B cell (primary cell): ENCODE data around the gene ZNF302. TPM values are rescaled to one million over a fixed set of nuclear protein-coding genes. Genes with fewer than 3 reads are reported as not detected.

Experiments
- ATAC-seq: fragments of 200-7000 bp; cut with Tn5 transposase; one replicate; pipeline ENCODE4 v1.10.0; 2021; ENCODE audit warnings: low read depth, mild to moderate bottlenecking, moderate number of reproducible peaks, moderate library complexity
- CTCF ChIA-PET: fragments of 350-600 bp; sonication (Branson Sonifier 250); formaldehyde crosslinking; loops from one replicate; lab custom pipeline; 2021; ENCODE audit warnings: antibody characterized with exemption, inconsistent platforms; lab: Charles Lee
- POLR2A ChIA-PET: fragments of 350-600 bp; sonication (Branson Sonifier 250); formaldehyde crosslinking; loops from one replicate; lab custom pipeline; 2021; ENCODE audit warnings: antibody characterized with exemption; lab: Charles Lee
- DNase-seq: peaks from one replicate; pipeline ENCODE4 v3.0.0; 2013
- H2AFZ ChIP-seq: 2 replicates; pipeline ENCODE4 v1.6.1; 2012; ENCODE audit warnings: mild to moderate bottlenecking, low read depth, low read length; ENCODE audit not compliant: insufficient read depth, poor library complexity, severe bottlenecking
- H3K27ac ChIP-seq, 2 donors: 1 replicate in 1 of 2; 2 replicates in 1 of 2; pipeline ENCODE4 v1.5.1; 2012 to 2013; ENCODE audit warnings: low read length in 2 of 2, mild to moderate bottlenecking in 2 of 2, moderate library complexity in 1 of 2
- H3K27me3 ChIP-seq, 4 experiments: fragments of 200-600 bp in 1 of 4; sonication (generic) in 1 of 4; replicated peaks in 1 of 4; 1 replicate in 2 of 4; 2 replicates in 2 of 4; pipeline versions ENCODE4 v1.6.1 to v1.7.0; 2013 to 2016; ENCODE audit warnings: low read length in 3 of 4, mild to moderate bottlenecking in 2 of 4, mixed read lengths in 1 of 4, moderate library complexity in 1 of 4; ENCODE audit not compliant: insufficient read depth in 4 of 4, control insufficient read depth in 3 of 4; ENCODE audit errors: control extremely low read depth in 1 of 4
- H3K36me3 ChIP-seq, 2 experiments: replicated peaks in 1 of 2; 1 replicate in 1 of 2; 2 replicates in 1 of 2; pipeline versions ENCODE4 v1.6.1 to v1.7.1; 2013; ENCODE audit warnings: low read length in 1 of 2; ENCODE audit not compliant: insufficient read depth in 2 of 2, control insufficient read depth in 1 of 2; ENCODE audit errors: control extremely low read depth in 1 of 2, extremely low read depth in 1 of 2
- H3K4me1 ChIP-seq, 2 donors: fragments of 200-600 bp in 1 of 2; sonication (generic) in 1 of 2; 1 replicate in 1 of 2; 2 replicates in 1 of 2; pipeline versions ENCODE4 v1.5.1 to v1.6.1; 2013 to 2017; ENCODE audit warnings: low read length in 2 of 2; ENCODE audit not compliant: control insufficient read depth in 2 of 2, insufficient read depth in 2 of 2
- H3K4me2 ChIP-seq: replicated peaks from 2 replicates; pipeline ENCODE3; 2012; ENCODE audit warnings: mild to moderate bottlenecking, low read depth, low read length; ENCODE audit not compliant: poor library complexity, severe bottlenecking
- H3K4me3 ChIP-seq, 5 experiments: fragments of 200-600 bp in 1 of 5; sonication (generic) in 1 of 5; 1 replicate in 3 of 5; 2 replicates in 2 of 5; pipeline versions ENCODE4 v1.5.1 to v1.7.0; 2011 to 2016; ENCODE audit warnings: low read length in 4 of 5, mild to moderate bottlenecking in 4 of 5, low read depth in 2 of 5, control low read depth in 1 of 5, moderate library complexity in 1 of 5; ENCODE audit not compliant: insufficient read depth in 1 of 5; ENCODE audit errors: control extremely low read depth in 1 of 5, extremely low read depth in 1 of 5
- H3K79me2 ChIP-seq: fragments of 200-600 bp; sonication (generic); one replicate; pipeline ENCODE4 v1.6.0; 2016; ENCODE audit warnings: low read length; ENCODE audit not compliant: control insufficient read depth, insufficient read depth
- H3K9ac ChIP-seq: fragments of 200-600 bp; sonication (generic); 2 replicates; pipeline ENCODE4 v1.6.1; 2017; ENCODE audit warnings: mild to moderate bottlenecking, low read length, moderate library complexity
- H3K9me3 ChIP-seq, 3 donors: one replicate each; pipeline versions ENCODE4 v1.6.1 to v1.7.1; 2013; ENCODE audit warnings: low read length in 2 of 3; ENCODE audit not compliant: control insufficient read depth in 2 of 3, insufficient read depth in 1 of 3; ENCODE audit errors: control extremely low read depth in 1 of 3
- H4K20me1 ChIP-seq: 2 replicates; pipeline ENCODE4 v1.6.0; 2012; ENCODE audit warnings: mild to moderate bottlenecking, low read length; ENCODE audit not compliant: insufficient read depth, control insufficient read depth, poor library complexity, severe bottlenecking
- H3K27ac Mint-ChIP-seq: one replicate; pipeline ENCODE4 v1.8.0; 2021; ENCODE audit warnings: mixed read lengths
- H3K27me3 Mint-ChIP-seq: one replicate; pipeline ENCODE4 v1.8.0; 2021; ENCODE audit warnings: mixed read lengths
- H3K4me1 Mint-ChIP-seq: one replicate; pipeline ENCODE4 v1.8.0; 2021; ENCODE audit warnings: mixed read lengths
- H3K4me3 Mint-ChIP-seq: one replicate; pipeline ENCODE4 v1.8.0; 2021; ENCODE audit warnings: mixed read lengths
- H3K9me3 Mint-ChIP-seq: one replicate; pipeline ENCODE4 v1.8.0; 2022; ENCODE audit warnings: mixed read lengths; ENCODE audit not compliant: insufficient read depth
- EZH2 ChIP-seq: IDR thresholded peaks from 2 replicates; pipeline ENCODE4 v1.6.1; 2012; ENCODE audit warnings: borderline replicate concordance, low read depth, mild to moderate bottlenecking, moderate library complexity, low read length; ENCODE audit not compliant: insufficient read depth, poor library complexity, severe bottlenecking
- WGBS: methylation state at CpG from one replicate; pipeline ENCODE4 v1.1.5; 2013; ENCODE audit warnings: missing lambda C conversion rate; ENCODE audit not compliant: insufficient coverage; 5-methylcytosine and 5-hydroxymethylcytosine counted together
- intact Hi-C: fragments of 100-400 bp; cut with micrococcal nuclease; formaldehyde crosslinking; loops from one replicate; pipeline ENCODE4 v1.10.0; 2022
- polyA plus RNA-seq: library from polyadenylated mRNA; depleted of rRNA; stranded (reverse); fragments of >200 nt; gene quantifications from 2 replicates; pipeline ENCODE4 v1.2.3, GENCODE V29; 2012
- small RNA-seq: library from RNA; depleted of rRNA; stranded (forward); fragments of <200 nt; gene quantifications from one replicate; pipeline ENCODE3, GENCODE V24; 2012; ENCODE audit warnings: low replicate concordance, low read depth; ENCODE audit not compliant: insufficient read length
- total RNA-seq, 2 donors: library from RNA; stranded (reverse); fragments of 120-200 nt in 1 of 2; gene quantifications; 1 replicate in 1 of 2; 2 replicates in 1 of 2; pipeline versions ENCODE4 v1.2.3 to v1.2.4, GENCODE V29; 2013 to 2022
- TF ChIP-seq, protein P1 (sequence below): fragments of 200-600 bp; IDR thresholded peaks from one replicate; pipeline ENCODE4 v1.8.0; 2022; ENCODE audit warnings: antibody characterized with exemption, mild to moderate bottlenecking

ZNF302 gene
- total and polyA plus RNA-seq, 2 donors (not counting 1 experiment from before 2014, with no cell fraction given): 20.4 to 48.4 TPM

DNA sequence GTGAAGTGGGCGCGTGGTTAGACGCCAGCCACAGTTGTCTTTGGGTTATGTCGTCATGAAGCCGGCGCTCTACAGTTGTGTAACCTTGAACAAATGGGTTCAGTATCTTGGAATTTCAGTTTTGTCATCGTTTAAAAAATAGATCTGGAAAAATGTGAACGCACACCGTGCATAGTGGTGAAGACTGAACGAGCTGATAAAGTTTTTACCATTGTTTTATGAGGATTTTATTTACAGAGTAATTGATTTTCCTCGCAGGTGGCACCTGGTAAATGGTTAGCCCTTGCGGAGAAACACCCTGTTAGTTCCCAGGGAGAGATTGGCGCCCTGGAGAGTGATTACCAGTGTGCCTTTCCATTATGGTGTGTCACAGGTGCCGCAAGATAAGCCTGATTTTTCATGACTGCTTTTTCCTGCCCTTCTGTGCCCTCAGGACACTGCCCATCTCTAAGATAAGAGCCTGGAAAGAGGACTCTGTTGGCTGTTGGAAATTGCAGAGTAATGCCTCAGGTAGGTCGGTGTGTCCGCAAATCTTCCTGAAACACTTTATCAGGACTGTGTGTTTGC lies 57.1 kb downstream of the ZNF302 start:
- DNase-seq (peak; percentile 7), ATAC-seq (no peak)
- Histone ChIP-seq H3K79me2 (peaks cover 12% of the 10 kb centered on the region), H3K4me1 (peaks cover 15 to 25% of the 10 kb centered on the region in 2 donors), H3K4me3 (peak overlapping the region; percentile 65 to 87 (median 80)), H2AFZ (peak overlapping the region; percentile 84), H3K9me3 (peaks cover 0 to 2% (median 1%) of the 10 kb centered on the region in 3 donors), H3K9ac (peak overlapping the region; percentile 78), H3K36me3 (peaks cover 3 to 20% of the 10 kb centered on the region in 2 experiments), H3K4me2 (peak overlapping the region; percentile 72), H3K27ac (peak overlapping the region; percentile 73 to 91), H3K27me3 (no peaks in the 10 kb centered on the region), H4K20me1 (no peaks in the 10 kb centered on the region)
- ChIA-PET CTCF (interaction anchor here (1.1 to 2.5 kb wide), 2 partner anchors 37 to 57 kb away, joined by 4 to 7 read pairs; partner anchors contain the start of genes SCGB2B2 and ZNF302), POLR2A (no interaction called here)
- 25% methylated on average over 16 of the region's 16 CpGs for WGBS
- H3K9me3 Mint-ChIP-seq: peaks cover 2% of the 10 kb centered on the region
- intact Hi-C loops: loop anchor here (1.0 to 10.0 kb wide), 3 partner anchors 193 to 1950 kb away; partner anchors contain the start of genes GRAMD1A and ZNF567
- TF ChIP-seq EZH2: no peak
- TF ChIP-seq, protein P1, sequence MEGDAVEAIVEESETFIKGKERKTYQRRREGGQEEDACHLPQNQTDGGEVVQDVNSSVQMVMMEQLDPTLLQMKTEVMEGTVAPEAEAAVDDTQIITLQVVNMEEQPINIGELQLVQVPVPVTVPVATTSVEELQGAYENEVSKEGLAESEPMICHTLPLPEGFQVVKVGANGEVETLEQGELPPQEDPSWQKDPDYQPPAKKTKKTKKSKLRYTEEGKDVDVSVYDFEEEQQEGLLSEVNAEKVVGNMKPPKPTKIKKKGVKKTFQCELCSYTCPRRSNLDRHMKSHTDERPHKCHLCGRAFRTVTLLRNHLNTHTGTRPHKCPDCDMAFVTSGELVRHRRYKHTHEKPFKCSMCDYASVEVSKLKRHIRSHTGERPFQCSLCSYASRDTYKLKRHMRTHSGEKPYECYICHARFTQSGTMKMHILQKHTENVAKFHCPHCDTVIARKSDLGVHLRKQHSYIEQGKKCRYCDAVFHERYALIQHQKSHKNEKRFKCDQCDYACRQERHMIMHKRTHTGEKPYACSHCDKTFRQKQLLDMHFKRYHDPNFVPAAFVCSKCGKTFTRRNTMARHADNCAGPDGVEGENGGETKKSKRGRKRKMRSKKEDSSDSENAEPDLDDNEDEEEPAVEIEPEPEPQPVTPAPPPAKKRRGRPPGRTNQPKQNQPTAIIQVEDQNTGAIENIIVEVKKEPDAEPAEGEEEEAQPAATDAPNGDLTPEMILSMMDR: no peak
- peak overlapping the region; percentile 96 for H3K27ac Mint-ChIP-seq
- peak overlapping the region; percentile 97 for H3K4me3 Mint-ChIP-seq
- H3K4me1 Mint-ChIP-seq: peaks cover 25% of the 10 kb centered on the region
- H3K27me3 Mint-ChIP-seq: no peaks in the 10 kb centered on the region

Small RNAs within 50 kb of the gene (small RNA-seq; reads per million reads assigned to genes)
- not detected for gene RF00611

Other genes with a start within 250 kb of the ZNF302 start
- 74.5 and 74.9 TPM in 2 replicates for gene UBA2, start 249.3 kb upstream of the ZNF302 start, total RNA-seq
- gene UBA2, start 249.3 kb upstream of the ZNF302 start, polyA plus RNA-seq: 32.9 and 37.3 TPM in 2 replicates
- 0.15 and 0.30 TPM in 2 replicates for gene WTIP, start 195.9 kb upstream of the ZNF302 start, total RNA-seq
- gene WTIP, start 195.9 kb upstream of the ZNF302 start, polyA plus RNA-seq: 0.10 and 0.18 TPM in 2 replicates
- gene SCGB2B2, start 519 bp upstream of the ZNF302 start, total RNA-seq: 0.91 and 2.8 TPM in 2 replicates
- gene SCGB2B2, start 519 bp upstream of the ZNF302 start, polyA plus RNA-seq: 0.06 and 0.21 TPM in 2 replicates
- 13.6 and 13.8 TPM in 2 replicates for gene ZNF181, start 56.6 kb downstream of the ZNF302 start, total RNA-seq
- gene ZNF181, start 56.6 kb downstream of the ZNF302 start, polyA plus RNA-seq: 11.7 and 13.0 TPM in 2 replicates
- gene ZNF599, start 95.5 kb downstream of the ZNF302 start, total RNA-seq: 7.6 and 8.1 TPM in 2 replicates
- gene ZNF599, start 95.5 kb downstream of the ZNF302 start, polyA plus RNA-seq: 5.9 and 6.0 TPM in 2 replicates
- 3.3 and 5.1 TPM in 2 replicates for gene ZNF30, start 249.2 kb downstream of the ZNF302 start, total RNA-seq
- 2.5 and 3.3 TPM in 2 replicates for gene ZNF30, start 249.2 kb downstream of the ZNF302 start, polyA plus RNA-seq